HK-2 (cell line): ENCODE data around the gene FXYD3.

Source experiments
- DNase-seq: peaks from one replicate; pipeline ENCODE4 v3.0.0-alpha.2; 2018; ENCODE audit not compliant: unreplicated experiment

FXYD3 gene

GRCh38 chr19:35160629-35161433 is 45.2 kb downstream of the FXYD3 start:
- no peak for DNase-seq

- no peak for DNase-seq
Observed at GRCh38 chr19:35161434-35161743, 45.8 kb downstream of the FXYD3 start.

- no peak for DNase-seq
Observed at GRCh38 chr19:35162471-35163326, 47.1 kb downstream of the FXYD3 start.

- DNase-seq = no peak
Observed at GRCh38 chr19:35164418-35164817, 48.8 kb downstream of the FXYD3 start.

- no peak for DNase-seq
Observed at GRCh38 chr19:35165200-35166058, 49.8 kb downstream of the FXYD3 start.

- no peak for DNase-seq
Observed at GRCh38 chr19:35166100-35167063, 50.8 kb downstream of the FXYD3 start.

GRCh38 chr19:35167251-35168119 is 51.9 kb downstream of the FXYD3 start:
- no peak for DNase-seq

GRCh38 chr19:35168196-35168595 is 52.6 kb downstream of the FXYD3 start:
- DNase-seq = no peak

- no peak for DNase-seq
Observed at GRCh38 chr19:35169221-35169995, 53.8 kb downstream of the FXYD3 start.

GRCh38 chr19:35170359-35171061 is 54.9 kb downstream of the FXYD3 start:
- no peak for DNase-seq

GRCh38 chr19:35171730-35172129 is 56.1 kb downstream of the FXYD3 start:
- DNase-seq = no peak
